GM21367 (cell line): ENCODE data around the gene PTPN6.
"Not testable (repeated sequence)": the region's sequence is repeated elsewhere in the genome, so short reads cannot be mapped to it uniquely, and the experiment has no call there.

Experiments used
- ATAC-seq: cut with Tn5 transposase; IDR thresholded peaks from one replicate; pipeline ENCODE4 v1.9.1; 2021; ENCODE audit not compliant: unreplicated experiment

Gene PTPN6

DNA sequence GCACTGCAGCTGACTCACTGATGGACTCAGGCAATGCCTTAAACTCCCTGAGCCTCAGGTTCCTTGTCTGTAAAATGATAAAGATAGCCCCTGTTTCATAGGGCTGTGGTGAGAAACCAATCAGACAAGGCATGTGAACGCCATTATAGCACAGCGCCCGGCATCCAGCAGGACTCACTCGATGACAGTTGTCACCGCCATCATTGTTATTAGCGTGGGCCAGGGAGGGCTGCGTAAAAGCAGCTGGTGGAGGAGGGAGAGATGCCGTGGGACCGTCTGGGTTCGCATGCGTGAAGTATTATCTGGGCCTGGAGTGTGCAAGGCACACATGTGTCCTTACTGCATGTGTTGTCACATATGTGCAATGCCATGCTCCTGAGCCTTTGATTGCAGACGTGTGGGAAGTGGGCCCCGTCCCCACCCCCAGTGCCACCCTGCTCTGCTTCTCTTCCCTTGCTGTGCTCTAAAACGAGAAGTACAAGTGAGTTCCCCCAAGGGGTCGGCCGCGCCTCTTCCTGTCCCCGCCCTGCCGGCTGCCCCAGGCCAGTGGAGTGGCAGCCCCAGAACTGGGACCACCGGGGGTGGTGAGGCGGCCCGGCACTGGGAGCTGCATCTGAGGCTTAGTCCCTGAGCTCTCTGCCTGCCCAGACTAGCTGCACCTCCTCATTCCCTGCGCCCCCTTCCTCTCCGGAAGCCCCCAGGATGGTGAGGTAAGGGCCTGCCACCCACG lies at the start of gene PTPN6:
TSS of gene PTPN6 (plus strand) at position 546 of the 730 bp plus-strand sequence. CDS start at position 703, 157 bp downstream.
- no peak for ATAC-seq

DNA sequence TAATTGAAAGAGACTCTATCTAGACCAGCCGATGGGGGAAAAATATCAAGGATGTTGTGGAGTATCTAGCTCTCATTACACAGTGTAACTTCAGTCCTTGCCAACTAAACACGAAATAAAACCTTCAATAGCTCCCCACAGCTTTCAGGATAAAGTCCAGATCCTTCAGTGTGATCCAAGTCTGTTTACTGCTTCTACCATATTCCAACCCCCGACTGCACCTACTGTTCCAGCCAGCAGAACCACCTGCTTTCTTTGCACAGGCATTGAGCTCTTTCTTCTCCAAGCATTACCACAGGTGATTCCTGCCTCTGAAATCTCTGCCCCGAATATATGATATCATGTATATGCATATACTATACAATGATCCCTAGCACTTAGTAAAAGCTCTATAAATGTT lies 48.7 kb upstream of the PTPN6 start:
- ATAC-seq, result no peak

DNA sequence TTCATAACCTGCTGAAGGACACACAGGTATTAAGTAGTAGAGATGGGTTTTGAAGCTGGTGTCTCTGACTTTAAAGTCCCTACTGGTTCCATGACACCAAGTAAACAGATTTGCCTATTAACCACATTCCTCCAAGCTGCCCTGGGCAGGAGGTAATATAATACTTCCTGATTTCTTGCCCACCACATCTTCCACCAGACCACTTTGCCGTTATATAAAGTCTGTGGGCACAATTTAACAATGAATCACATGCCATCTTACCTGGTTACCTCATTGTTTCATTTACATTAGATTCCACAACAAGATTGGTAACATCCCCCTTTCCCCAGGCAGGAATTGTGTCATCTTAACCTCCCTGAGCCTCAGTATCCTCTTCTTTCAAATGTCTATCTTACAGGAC lies 47.4 kb upstream of the PTPN6 start:
- ATAC-seq, result no peak

DNA sequence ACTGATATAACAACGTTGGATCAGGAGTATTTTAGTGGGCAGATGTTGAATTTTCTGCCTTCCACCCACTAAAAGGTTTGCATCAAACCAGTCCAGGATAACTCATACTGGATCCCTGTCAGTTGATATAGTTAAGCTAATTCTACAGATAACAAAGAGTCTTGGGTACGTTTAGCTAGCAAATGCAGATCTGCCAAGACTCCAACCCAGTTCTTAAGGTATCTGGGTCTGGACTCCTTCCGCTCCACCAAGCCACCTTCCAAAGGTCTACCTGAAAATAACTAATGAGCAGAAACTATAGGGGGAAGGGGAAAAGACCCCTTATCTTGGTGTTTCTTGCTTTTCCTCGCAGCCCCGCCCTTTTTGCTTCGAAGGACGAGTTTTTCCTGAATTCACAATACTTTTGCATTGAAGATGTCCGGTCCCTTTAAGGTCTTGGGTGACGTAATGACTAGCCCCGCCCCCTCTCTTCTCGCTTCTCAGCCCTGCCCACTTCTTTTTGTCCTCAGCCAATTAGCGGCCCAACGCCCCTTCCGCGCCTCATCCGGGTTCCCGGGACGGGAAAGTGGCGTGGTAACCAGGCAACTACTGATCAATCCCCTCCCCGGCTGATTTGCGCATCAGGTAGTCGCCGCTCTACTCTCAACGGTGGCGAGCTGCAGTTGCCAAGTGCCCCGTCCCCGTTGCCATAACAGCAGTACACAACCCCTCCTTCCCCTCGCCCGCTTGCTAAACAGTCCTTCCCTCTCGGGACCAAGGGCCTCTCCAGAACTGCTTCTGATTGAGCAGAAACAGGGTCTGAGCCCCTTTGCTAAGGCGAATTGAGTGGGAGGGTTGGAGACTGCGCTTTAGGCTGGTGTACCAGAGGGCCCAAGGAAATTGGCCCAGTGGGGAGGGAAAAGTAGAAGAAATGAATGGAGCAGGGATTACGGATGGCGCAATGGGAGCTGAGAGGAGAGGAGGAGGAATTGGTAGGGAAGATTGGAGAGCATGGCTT lies 46.6 kb upstream of the PTPN6 start, which contains the start of gene LRRC23:
TSS of gene LRRC23 (plus strand) at position 543 of the 997 bp plus-strand sequence. CDS start 812 bp downstream, outside the sequence.
- peak; percentile 88 for ATAC-seq

GRCh38 chr12:6905414-6906040 lies 45.6 kb upstream of the PTPN6 start:
- no peak for ATAC-seq

DNA sequence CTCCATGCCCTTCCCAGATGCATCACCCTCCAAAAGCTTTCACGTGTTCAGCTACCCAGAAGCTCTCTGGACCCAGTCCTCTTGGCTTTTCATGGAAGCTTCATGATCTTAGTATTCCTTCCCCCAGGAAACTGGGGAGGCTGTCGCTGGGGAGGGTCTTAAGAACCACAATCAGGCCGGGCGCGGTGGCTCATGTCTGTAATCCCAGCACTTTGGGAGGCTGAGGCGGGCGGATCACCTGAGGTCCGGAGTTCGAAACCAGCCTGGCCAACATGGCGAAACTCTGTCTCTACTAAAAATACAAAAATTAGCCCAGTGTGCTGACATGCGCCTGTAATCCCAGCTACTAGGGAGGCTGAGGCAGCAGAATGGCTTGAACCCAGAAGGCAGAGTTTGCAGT lies 43.0 kb upstream of the PTPN6 start:
- ATAC-seq, result not testable (repeated sequence)

DNA sequence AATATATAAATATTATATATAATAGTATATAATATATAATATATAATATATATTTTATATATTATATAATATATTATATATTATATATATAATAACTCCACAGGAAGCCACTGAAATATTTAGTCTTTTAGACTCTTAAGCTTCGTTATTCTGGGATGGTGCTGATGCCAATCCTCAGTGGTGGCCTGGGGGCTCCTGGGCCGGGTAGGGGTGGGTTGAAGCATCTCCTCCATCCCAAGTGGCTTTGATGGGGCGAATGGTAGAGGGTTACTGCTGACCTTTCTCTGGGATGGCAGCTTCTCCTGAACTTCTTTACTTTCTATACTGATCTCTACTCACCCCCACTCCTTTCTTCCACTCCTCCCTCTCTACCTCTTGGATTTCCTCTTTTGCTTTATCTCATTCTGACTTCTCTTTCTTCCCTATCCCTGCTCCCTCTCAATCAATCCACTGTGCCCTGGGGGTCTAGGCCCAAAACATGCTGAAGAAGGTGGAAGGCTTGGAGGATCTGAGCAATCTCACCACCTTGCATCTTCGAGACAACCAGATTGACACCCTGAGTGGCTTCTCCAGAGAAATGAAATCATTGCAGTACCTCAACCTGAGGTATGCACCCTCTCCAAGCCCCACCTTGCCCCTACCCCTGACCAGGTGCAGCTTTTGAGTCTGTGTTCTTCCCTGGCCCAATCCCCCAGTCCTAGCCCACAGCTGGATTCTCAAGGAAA lies 41.6 kb upstream of the PTPN6 start:
- ATAC-seq, result no peak

- no peak for ATAC-seq
Measured at GRCh38 chr12:6912164-6912935, 38.8 kb upstream of the PTPN6 start.

DNA sequence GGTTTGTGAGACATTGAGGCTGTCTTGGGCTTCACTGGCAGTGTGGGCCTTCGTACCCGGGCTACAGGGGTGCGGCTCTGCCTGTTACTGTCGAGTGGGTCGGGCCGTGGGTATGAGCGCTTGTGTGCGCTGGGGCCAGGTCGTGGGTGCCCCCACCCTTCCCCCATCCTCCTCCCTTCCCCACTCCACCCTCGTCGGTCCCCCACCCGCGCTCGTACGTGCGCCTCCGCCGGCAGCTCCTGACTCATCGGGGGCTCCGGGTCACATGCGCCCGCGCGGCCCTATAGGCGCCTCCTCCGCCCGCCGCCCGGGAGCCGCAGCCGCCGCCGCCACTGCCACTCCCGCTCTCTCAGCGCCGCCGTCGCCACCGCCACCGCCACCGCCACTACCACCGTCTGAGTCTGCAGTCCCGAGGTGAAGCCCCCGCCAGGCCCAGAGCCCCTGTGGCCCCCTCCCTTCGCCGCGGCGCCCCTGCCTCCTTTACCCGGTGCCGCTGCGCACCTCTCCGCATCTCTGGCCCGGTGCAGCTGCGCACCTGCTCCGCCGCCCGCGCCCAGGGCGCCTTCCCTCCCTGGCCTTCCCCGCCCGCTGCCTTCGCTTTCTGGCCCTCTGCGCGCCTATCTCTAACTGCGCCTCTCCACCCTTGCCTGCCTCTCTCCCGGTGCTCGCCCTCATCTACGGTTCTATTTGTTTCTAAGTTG lies 36.8 kb upstream of the PTPN6 start, which contains the start of gene ENO2:
TSS of gene ENO2 (plus strand) at position 335 of the 701 bp plus-strand sequence. CDS start 1,253 bp downstream, outside the sequence.
- no peak for ATAC-seq

DNA sequence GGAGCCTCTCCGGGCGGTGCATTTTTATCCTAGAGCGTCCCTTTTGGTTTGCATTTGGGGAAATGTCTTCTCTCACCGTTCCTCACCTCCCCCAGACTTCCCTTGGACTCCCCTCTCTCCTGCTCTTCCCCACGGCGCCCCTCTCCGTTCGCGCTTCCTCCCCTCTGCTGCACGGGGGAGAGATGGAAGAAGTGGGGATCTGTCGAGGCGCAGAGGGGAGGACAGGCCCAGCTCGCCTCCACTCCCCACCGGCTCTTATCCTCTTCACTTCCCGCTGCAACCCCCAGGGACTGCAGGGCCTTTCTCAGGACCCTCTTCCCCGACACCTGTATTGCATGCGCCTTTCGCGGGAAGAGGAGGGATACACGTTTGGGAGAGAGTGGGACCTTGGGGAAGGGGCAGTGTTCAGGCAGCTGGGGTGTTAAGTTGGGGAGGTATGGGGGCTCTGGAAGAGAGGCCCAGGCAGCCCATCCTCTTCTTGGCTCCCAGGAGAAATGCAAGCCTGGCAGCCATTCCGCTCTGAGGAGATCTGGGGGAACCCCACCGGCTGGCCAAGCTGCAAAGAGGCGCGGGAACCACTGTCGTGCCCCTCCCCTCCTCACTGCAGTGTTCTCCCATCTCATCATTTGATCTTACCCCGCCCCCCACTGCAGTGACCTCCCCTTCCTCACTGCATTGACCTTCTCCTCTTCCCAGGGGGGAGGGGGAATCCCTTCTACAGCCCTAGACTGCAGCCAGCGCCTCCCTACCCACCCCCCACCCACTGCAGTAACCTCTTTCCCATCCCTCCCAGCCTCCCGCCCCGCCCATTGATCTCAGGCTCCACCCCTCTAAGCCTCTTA lies 36.0 kb upstream of the PTPN6 start:
- no peak for ATAC-seq

DNA sequence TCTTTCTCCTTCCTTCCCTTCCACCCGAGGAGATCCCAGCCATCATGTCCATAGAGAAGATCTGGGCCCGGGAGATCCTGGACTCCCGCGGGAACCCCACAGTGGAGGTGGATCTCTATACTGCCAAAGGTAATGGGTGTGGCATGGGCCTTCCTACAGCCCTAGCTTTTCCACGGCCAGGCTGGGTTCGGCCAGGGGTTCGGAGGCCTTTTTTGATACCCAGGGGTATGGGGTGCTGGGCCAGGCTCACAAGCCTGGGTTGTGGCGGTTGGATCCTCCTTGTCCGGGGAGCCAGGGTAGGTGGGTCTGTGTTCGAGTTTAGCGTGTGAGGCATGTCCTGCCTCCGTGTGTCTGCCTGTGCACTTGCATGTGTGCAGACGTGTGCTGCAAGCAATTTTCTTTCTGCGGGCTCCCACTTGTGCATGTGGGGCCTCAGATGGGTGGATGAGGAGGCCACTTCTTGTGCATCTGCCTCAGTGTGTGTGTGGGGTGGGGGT lies 35.3 kb upstream of the PTPN6 start:
- no peak for ATAC-seq

- ATAC-seq, result no peak
Measured at GRCh38 chr12:6916426-6917200, 34.5 kb upstream of the PTPN6 start.

GRCh38 chr12:6917491-6918231 lies 33.5 kb upstream of the PTPN6 start:
- ATAC-seq, result no peak

DNA sequence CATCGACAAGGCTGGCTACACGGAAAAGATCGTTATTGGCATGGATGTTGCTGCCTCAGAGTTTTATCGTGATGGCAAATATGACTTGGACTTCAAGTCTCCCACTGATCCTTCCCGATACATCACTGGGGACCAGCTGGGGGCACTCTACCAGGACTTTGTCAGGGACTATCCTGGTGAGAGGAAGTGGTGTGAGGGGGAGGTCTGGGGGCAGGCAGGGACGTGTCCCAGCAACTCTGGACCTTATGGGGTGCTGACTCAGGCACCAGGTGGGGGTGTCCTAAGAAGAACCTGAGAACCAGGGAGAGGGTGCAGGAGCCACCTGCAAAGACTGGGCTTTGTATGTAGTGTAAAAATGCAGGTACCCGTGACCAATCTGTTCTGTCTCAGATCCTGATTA lies 31.6 kb upstream of the PTPN6 start:
- ATAC-seq, result no peak

DNA sequence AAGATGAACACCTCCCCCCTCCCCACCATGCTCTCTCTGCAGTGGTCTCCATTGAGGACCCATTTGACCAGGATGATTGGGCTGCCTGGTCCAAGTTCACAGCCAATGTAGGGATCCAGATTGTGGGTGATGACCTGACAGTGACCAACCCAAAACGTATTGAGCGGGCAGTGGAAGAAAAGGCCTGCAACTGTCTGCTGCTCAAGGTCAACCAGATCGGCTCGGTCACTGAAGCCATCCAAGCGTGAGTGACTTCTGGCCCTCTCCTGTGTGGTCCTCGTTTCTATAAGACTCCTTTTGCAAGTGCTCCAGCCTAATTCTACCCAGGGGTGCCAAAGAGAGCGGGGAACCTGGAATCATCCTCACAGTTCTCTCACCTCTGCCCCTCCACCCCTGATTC lies 29.6 kb upstream of the PTPN6 start:
- no peak for ATAC-seq
